ENCODE results near the gene LAYN. TPM values are rescaled to one million over a fixed set of nuclear protein-coding genes. Genes with fewer than 3 reads are reported as not detected.

LAYN gene
- polyA plus RNA-seq, 2 of the 4 experiments (the other 2 are of a cell fraction) = 4.1 to 9.0 TPM

GRCh38 chr11:111513240-111513605 lies 27.3 kb upstream of the LAYN start:
- TF ChIP-seq CEBPB (IDR thresholded peaks at IDR 0.05) (no peak), POLR2A (IDR thresholded peaks at IDR 0.05; ENCODE audit: low read length) (no peak), ZSCAN20 (CRISPR knock-in tag; IDR thresholded peaks at IDR 0.05) (no peak), TP53 (CRISPR knock-in tag; IDR thresholded peaks at IDR 0.05) (no peak), HEYL (CRISPR knock-in tag; IDR thresholded peaks at IDR 0.05) (no peak), MAZ (IDR thresholded peaks at IDR 0.05; ENCODE audit: borderline replicate concordance, low read depth, low read length) (no peak), JUN (IDR thresholded peaks at IDR 0.05) (no peak), NR3C1 (IDR thresholded peaks at IDR 0.05) (no peak), FOSL2 (IDR thresholded peaks at IDR 0.05) (no peak), FOSL2 (CRISPR knock-in tag; IDR thresholded peaks at IDR 0.05) (no peak), HES2 (IDR thresholded peaks at IDR 0.05) (no peak), FOSB (CRISPR knock-in tag; IDR thresholded peaks at IDR 0.05) (no peak)
- TF ChIP-seq, protein P1, sequence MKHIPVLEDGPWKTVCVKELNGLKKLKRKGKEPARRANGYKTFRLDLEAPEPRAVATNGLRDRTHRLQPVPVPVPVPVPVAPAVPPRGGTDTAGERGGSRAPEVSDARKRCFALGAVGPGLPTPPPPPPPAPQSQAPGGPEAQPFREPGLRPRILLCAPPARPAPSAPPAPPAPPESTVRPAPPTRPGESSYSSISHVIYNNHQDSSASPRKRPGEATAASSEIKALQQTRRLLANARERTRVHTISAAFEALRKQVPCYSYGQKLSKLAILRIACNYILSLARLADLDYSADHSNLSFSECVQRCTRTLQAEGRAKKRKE (CRISPR knock-in tag; IDR thresholded peaks at IDR 0.05; ENCODE audit: low read depth) = no peak
- TF ChIP-seq, protein P2, sequence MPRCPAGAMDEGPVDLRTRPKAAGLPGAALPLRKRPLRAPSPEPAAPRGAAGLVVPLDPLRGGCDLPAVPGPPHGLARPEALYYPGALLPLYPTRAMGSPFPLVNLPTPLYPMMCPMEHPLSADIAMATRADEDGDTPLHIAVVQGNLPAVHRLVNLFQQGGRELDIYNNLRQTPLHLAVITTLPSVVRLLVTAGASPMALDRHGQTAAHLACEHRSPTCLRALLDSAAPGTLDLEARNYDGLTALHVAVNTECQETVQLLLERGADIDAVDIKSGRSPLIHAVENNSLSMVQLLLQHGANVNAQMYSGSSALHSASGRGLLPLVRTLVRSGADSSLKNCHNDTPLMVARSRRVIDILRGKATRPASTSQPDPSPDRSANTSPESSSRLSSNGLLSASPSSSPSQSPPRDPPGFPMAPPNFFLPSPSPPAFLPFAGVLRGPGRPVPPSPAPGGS (IDR thresholded peaks at IDR 0.05) = no peak
- Histone ChIP-seq H3K9me3 (no peaks in the 10 kb centered on the region), H3K27ac (peak overlapping the region; percentile 87 to 99), H3K4me3 (peak overlapping the region; percentile 83), H3K4me2 (peak overlapping the region; percentile 83), H3K4me1 (peaks cover 7% of the 10 kb centered on the region)
- DNase-seq (ENCODE audit: low read depth in 1 of 2, low spot score in 1 of 2) (no peak), ATAC-seq (peak; percentile 61 to 75), FAIRE-seq (no peak)
- 32% methylated on average over 6 of the region's 6 CpGs for WGBS (ENCODE audit: missing lambda C conversion rate)
- CTCF ChIA-PET = interaction anchor here (0.9 to 1.6 kb wide), 4 partner anchors 11 to 58 kb away, joined by 3 to 6 read pairs (median 4); no protein-coding TSS in a partner anchor
- POLR2A ChIA-PET = interaction anchor here (2.1 kb wide), 1 partner anchor 18 kb away, joined by 6 read pairs; no protein-coding TSS in a partner anchor

DNA sequence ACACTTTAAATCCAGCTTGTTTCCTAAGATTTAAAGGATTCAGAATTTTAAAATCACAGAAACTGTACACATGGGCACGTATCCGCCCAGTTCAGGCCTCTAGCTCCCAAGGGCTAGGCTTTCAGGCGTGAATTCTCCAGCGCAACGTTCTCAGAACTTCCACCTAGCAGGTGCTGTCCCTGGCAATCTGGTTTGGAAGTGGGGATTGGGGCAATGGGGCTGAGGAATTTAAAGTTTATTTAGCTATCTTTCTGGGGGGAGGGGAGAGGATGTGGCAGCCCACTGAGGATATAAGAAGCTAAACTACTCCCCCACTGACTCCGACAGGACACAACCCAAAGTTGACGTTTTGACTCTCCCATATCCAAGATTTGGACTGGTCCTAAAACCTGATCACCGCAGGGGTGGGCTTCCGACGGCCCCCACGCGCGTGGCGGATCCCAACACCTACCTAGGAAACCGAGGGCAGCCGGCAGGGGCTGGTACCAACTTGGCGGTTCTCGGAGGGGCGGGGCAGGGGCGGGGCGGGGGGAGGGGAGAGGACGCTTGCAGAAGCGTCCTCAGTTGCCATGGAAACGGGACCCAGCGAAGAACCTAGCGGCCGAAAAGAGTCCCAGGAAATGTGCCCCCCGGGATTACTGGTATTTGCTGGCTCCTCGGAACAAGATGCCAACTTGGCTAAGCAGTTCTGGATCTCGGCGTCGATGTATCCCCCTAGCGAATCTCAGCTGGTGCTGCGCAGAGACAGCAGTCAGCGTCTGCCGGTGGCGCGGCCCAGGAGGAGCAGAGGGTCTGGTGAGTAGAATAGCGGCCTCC lies 26.1 kb upstream of the LAYN start, which contains the start of gene HOATZ:
Gene HOATZ (plus strand): TSS at position 563 of the 816 bp plus-strand sequence. CDS start 7 bp downstream, at position 570.
- FAIRE-seq = no peak
- ChIA-PET CTCF (interaction anchor here (0.6 to 1.6 kb wide), 2 partner anchors 50 to 60 kb away, joined by 3 read pairs; no protein-coding TSS in a partner anchor), POLR2A (no interaction called here)
- peak within 1 kb of the TSS; percentile 83 for H3K4me2 ChIP-seq
- 91% methylated on average over 31 of the region's 39 CpGs for WGBS (ENCODE audit: missing lambda C conversion rate)
- DNase-seq (ENCODE audit: low read depth in 1 of 2, low spot score in 1 of 2) = no peak
- no peak within 1 kb of the TSS for H3K27ac ChIP-seq
- peaks cover 7% of the 10 kb centered on the region for H3K4me1 ChIP-seq
- H3K4me3 ChIP-seq = no peak within 1 kb of the TSS; the same call in 2 of the 3 replicates
- no peak for ATAC-seq
- no peak for TF ChIP-seq JUN (IDR thresholded peaks at IDR 0.05)
- TF ChIP-seq MYC (IDR thresholded peaks at IDR 0.05; ENCODE audit: borderline replicate concordance, low read length) = no peak
- no peak for TF ChIP-seq POLR2A (IDR thresholded peaks at IDR 0.05; ENCODE audit: low read length)
- TF ChIP-seq MAZ (IDR thresholded peaks at IDR 0.05; ENCODE audit: borderline replicate concordance, low read depth, low read length) = no peak
- TF ChIP-seq CBX8 (IDR thresholded peaks at IDR 0.05) = no peak
- TF ChIP-seq, protein P3, sequence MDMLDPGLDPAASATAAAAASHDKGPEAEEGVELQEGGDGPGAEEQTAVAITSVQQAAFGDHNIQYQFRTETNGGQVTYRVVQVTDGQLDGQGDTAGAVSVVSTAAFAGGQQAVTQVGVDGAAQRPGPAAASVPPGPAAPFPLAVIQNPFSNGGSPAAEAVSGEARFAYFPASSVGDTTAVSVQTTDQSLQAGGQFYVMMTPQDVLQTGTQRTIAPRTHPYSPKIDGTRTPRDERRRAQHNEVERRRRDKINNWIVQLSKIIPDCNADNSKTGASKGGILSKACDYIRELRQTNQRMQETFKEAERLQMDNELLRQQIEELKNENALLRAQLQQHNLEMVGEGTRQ (IDR thresholded peaks at IDR 0.05) = no peak
- no peak for TF ChIP-seq HEYL (CRISPR knock-in tag; IDR thresholded peaks at IDR 0.05)
- TF ChIP-seq TFCP2L1 (CRISPR knock-in tag; IDR thresholded peaks at IDR 0.05) = no peak
- no peaks in the 10 kb centered on the region for H3K9me3 ChIP-seq

GRCh38 chr11:111515591-111515990 lies 24.9 kb upstream of the LAYN start:
- no peak overlapping the region for H3K27ac ChIP-seq

More at GRCh38 chr11:111515591-111515990, 24.9 kb upstream of the LAYN start:
- TF ChIP-seq CBX2 (IDR thresholded peaks at IDR 0.05; ENCODE audit: borderline replicate concordance, low read depth) = no peak
- no peak for TF ChIP-seq EHF (CRISPR knock-in tag; IDR thresholded peaks at IDR 0.05)
- no peak for TF ChIP-seq MAZ (IDR thresholded peaks at IDR 0.05; ENCODE audit: borderline replicate concordance, low read depth, low read length)
- H3K4me3 ChIP-seq = no peak overlapping the region
- H3K4me2 ChIP-seq = no peak overlapping the region
- ATAC-seq (no peak), FAIRE-seq (no peak), DNase-seq (ENCODE audit: low read depth in 1 of 2, low spot score in 1 of 2) (no peak)
- WGBS (ENCODE audit: missing lambda C conversion rate) = 39% methylated on average over 2 of the region's 2 CpGs
- peaks cover 8% of the 10 kb centered on the region for H3K4me1 ChIP-seq
- H3K9me3 ChIP-seq = no peaks in the 10 kb centered on the region
- CTCF ChIA-PET = interaction anchor here (1.6 kb wide), 1 partner anchor 61 kb away, joined by 3 read pairs; no protein-coding TSS in a partner anchor
- POLR2A ChIA-PET = no interaction called here

Measured in A549 (cell line).